ENCODE results near the gene ALKBH6.
"Not testable (repeated sequence)": the region's sequence is repeated elsewhere in the genome, so short reads cannot be mapped to it uniquely, and the experiment has no call there.

The ALKBH6 gene

GRCh38 chr19:36014012-36014924, at the start of gene ALKBH6:
Gene ALKBH6 (minus strand): TSS chr19:36014213. CDS start chr19:36013397, 816 bp downstream.
- peak; percentile 100 for DNase-seq

- DNase-seq: no peak
These were observed 47.4 kb upstream of the ALKBH6 start for GRCh38 chr19:36061367-36061766.

- DNase-seq: peak; percentile 62
These were observed 46.4 kb upstream of the ALKBH6 start for GRCh38 chr19:36060430-36060829.

DNA sequence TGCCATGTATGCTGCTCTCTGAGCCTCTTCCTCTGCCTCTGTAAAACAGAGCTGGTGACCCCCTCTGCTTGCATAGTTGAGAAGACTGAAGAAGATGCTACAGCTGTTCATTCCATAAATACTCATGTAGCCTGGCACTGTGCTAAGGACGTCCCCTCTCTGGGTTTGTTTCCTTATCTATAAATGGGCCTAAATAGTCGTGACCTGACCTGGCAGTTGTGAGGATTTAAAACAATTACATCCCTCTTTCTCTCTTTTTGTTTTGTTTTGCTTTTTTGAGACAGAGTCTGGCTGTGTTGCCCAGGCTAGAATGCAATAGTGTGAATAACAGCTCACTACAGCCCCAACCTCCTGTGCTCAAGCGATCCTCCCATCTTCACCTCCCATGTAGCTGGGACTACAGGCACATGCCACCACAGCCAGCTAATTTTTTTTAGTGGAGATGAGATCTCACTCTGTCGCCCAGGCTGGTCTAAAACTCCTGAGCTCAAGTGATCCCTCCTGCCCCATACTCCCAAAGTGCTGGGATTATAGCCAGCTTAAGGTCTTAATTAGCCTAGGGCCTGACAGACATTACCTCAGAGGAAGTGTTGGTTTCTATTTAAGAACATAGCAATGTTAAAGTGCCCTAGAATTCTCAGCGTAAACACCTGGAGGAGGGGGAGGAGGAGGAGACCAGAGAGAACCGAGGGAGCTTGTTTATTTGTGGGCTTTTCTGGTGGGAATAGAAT, 45.3 kb upstream of the ALKBH6 start:
- peak; percentile 96 for DNase-seq

GRCh38 chr19:36058481-36059179, 44.6 kb upstream of the ALKBH6 start:
- DNase-seq: no peak

DNA sequence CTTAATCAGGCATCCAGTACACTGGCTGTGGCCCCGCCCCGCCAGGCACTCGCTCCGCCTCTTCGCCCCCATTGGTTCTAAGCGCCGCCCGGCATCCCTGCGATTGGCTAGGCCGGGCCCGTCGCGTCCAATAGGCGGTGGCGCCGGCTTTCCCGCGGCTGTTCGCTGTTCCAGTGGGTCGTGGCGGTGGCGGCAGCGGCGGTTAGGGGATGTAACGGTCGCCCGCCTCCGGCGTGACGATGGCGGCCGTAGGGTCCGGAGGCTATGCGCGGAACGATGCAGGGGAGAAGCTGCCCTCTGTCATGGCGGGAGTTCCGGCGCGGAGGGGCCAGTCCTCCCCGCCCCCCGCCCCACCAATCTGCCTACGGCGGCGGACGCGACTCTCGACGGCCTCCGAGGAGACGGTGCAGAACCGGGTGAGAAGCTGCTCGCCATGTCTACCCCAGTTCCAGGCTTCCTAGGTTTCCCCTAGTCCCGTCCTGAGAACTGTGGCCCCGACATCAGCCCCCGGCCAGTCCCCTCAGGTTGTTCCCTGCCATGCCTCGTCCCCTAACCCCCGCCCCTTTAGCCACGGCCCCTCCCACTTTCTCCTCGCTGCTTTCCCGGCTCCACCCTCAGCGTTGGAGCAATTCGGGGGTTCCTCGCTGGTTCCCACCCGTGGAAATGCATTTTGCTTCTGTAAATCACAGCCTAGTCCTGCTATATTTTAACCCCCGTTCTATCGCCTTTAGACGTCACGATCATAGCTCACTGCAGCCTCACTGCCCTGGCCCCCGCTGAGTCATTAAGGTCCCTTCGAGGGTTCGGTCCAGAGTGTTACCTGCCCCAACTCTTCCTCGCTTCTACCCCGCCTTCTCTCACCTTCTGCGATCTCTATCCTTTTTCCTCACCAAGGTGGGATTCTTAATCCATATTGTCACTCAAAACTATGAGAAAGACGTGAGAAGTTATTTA, 41.0 kb upstream of the ALKBH6 start, which contains the start of gene WDR62:
TSS of gene WDR62 (plus strand) at position 165 of the 954 bp plus-strand sequence. CDS start at position 240, 75 bp downstream.
- peak; percentile 99 for DNase-seq

- DNase-seq: peak; percentile 99
These were observed 40.2 kb upstream of the ALKBH6 start, which contains the start of gene THAP8 for GRCh38 chr19:36054119-36054732. Gene THAP8 (minus strand): TSS chr19:36054285. CDS start chr19:36054217, 68 bp downstream.

GRCh38 chr19:36051637-36052036, 37.6 kb upstream of the ALKBH6 start:
- DNase-seq: no peak

GRCh38 chr19:36051236-36051635, 37.2 kb upstream of the ALKBH6 start:
- DNase-seq: peak; percentile 64

GRCh38 chr19:36049080-36049698, 35.2 kb upstream of the ALKBH6 start:
- DNase-seq: no peak

DNA sequence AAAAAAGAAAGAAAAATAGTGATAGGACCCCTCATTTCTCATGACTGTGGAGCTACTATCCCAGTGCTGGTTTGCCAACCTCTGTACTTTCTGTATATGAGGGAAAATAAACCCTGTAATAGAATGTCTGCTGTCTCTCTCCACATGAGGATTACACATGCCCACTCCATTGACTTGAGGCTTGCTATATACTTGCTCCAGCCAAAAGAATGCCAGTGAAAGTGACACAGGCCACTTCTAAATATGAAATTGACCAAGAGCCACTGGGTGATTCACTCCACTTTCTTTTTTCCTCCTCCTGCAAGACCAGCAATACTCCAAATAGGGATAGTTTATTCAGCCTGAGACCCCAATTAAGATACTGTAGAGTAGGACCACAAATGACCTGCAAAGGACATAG, 33.8 kb upstream of the ALKBH6 start:
- DNase-seq: no peak

GRCh38 chr19:36046443-36047050, 32.5 kb upstream of the ALKBH6 start:
- DNase-seq: no peak

- no peak for DNase-seq
These were observed 29.9 kb upstream of the ALKBH6 start for GRCh38 chr19:36043952-36044351.

GRCh38 chr19:36041831-36042230, 27.8 kb upstream of the ALKBH6 start:
- no peak for DNase-seq

- not testable (repeated sequence) for DNase-seq
These were observed 27.1 kb upstream of the ALKBH6 start for GRCh38 chr19:36041092-36041491.

DNA sequence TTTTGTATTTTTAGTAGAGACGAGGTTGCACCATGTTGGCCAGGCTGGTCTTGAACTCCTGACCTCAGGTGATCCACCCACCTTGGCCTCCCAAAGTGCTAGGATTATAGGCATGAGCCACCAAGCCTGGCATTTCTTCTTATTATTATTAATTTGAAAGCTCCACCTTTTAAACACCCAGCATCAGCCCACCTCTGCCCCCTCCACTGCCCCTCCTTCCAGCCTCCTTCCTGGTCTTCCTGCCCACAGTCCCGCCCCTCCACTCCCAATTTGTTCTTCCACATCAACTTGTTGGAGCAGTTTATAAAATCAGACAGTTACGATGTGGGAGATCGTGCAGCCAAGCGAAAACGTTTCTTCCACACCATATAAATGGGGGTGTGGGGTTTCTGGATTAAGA, 26.5 kb upstream of the ALKBH6 start:
- no peak for DNase-seq

GRCh38 chr19:36032251-36033104, 18.5 kb upstream of the ALKBH6 start, which contains the start of gene CLIP3:
Gene CLIP3 (minus strand): TSS chr19:36032873. CDS start chr19:36032357, 516 bp downstream.
- peak; percentile 90 for DNase-seq

DNA sequence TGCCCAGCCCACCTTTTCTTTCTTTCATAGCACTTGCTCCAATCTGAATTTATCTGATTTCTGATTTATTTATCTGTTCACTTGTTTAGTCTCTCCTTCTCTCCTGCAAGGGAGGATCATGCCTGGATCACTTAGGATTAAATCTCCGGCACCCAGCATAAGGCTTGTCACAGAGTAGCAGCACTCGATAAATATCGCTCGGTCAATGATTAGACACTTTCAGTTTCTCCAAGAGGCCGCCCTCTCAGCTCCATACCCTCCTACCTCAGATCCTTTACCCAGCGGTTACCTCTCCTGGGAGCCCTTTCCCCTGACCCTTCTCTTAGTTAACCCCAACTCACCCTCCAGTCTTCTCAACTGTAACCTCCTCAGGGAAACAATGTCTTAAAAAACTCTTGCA, 17.3 kb upstream of the ALKBH6 start:
- peak; percentile 21 for DNase-seq

Measured in NCI-H82 (cell line).